IPS-11a (cell line): ENCODE measurements around the gene AHDC1.
"Not testable (repeated sequence)": the region's sequence is repeated elsewhere in the genome, so short reads cannot be mapped to it uniquely, and the experiment has no call there.

Experiments used
- H3K4me3 ChIP-seq: one replicate; pipeline ENCODE4 v1.5.1; 2013; ENCODE audit warnings: low read depth, low read length, control low read depth

Gene AHDC1

DNA sequence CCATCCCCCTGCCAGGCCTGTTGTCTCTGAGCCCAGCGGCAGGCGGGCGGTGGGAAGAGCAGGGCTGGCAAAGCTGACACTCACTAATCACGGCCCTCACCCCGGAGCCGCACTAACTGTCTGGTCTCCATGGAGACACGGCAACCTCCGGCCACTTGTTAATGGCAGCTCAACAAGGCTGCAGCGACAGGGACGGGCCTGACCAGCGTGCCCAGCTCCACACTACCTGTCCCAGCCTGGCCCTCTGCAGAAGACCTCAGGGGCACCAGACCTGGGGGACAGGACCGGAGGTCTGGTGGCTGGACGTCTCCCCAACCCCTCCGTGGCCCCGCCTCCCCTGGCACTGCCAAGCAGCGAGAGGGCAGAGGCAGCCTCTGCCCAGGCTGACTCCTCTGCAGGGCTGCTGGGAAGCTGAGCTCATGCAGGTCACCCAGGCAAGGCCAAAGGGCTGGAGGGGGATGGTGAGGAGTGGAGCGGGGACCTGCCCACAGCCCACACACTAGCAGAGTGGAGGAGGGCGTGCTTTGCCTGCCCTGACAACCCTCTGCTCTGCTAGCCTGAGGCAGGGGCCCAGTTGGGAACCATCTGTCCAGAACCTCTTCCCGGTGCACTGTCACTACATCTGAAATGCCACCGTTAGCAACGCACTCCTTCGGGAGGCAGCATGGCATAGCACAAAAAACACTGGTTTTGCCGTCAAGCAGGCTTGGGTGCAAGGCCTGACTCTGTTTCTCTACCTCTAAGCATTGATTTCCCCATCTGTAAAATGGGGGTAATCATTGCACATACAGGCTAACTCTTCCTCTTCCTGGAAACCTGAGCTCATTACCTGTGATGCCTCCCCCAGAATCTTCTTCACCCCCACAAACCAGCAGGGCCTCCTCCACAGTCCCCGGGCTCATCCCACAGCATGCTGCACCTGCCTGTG is 84.3 kb downstream of the AHDC1 start:
- no peak overlapping the region for H3K4me3 ChIP-seq

- no peak overlapping the region for H3K4me3 ChIP-seq
Observed at GRCh38 chr1:27518808-27519207, 85.1 kb downstream of the AHDC1 start.

- no peak overlapping the region for H3K4me3 ChIP-seq
Observed at GRCh38 chr1:27517907-27518718, 85.8 kb downstream of the AHDC1 start.

DNA sequence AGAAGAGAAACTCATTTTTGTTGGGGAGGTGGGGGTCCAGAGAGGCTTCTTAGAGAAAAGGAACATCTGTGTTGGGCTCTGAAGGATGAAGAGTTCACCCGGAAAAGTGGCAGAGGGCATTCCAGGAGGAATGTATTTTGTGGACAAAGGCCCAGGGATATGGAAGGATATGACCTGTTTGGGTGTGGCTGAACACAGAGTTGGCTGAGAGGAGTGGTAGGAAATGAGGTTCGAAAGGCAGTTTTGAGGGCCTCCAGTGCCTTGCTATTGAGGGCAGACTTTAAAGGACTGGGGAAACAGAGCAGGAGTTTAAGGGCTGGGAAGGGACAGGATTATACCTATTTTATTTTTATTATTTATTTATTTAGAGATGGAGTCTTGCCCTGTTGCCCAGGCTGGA is 86.6 kb downstream of the AHDC1 start:
- H3K4me3 ChIP-seq, result no peak overlapping the region

GRCh38 chr1:27515626-27516025 is 88.3 kb downstream of the AHDC1 start:
- H3K4me3 ChIP-seq, result no peak overlapping the region

DNA sequence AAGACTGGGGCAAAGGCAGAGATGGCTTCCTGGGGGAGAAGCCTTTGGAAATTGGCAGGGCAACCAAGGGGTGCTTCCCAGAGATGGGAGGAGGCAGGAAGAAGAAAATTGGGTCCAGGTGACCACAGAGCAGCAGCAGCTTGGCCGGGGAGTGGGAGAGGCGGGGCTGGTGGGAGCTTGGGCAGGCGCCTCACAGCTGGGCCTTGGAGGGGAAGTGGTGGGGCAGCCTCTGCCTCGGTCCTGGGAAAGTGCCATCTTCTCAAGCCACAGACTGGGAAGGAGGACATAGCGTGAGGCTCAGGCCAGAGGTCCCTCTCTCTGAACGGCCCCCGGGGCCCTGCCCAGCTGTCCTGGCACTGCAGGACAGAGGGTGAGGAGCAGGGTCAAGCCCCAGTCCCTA is 90.0 kb downstream of the AHDC1 start:
- H3K4me3 ChIP-seq, result no peak overlapping the region

GRCh38 chr1:27513528-27513927 is 90.4 kb downstream of the AHDC1 start:
- H3K4me3 ChIP-seq, result no peak overlapping the region

GRCh38 chr1:27509127-27510080 is 94.5 kb downstream of the AHDC1 start:
- no peak overlapping the region for H3K4me3 ChIP-seq

DNA sequence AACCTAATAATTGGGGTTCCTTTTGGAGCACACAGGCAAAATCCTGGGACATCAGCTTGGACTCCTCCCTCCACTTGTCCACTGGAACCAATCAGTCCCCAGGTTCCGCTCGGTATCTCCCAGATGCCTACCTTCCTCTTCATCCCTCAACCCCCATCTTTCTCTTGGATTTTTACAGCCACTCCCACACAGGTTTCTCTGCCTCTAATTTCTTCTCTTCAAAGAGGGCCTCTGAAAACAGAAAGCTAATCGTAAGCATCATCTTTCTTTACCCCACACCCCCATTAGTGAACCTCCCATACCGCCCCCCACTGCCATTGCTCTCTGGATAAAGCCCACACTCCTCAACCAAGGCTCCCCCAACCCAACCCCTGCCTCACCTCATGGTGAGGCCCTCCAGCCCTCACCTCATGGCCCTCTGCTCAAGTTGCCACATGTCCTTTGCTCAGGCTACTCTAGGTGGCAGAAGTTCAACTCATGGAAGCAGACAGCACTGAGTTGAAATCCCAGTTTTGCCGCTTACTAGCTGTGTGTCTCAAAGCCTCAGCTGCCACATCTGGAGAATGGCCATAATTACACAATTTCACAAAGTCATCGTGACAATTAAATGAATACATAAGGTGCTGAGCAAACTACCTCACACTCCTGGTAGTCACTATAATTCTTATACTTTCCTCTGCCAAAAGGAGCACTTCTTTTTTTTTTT is 95.8 kb downstream of the AHDC1 start:
- H3K4me3 ChIP-seq, result no peak overlapping the region

DNA sequence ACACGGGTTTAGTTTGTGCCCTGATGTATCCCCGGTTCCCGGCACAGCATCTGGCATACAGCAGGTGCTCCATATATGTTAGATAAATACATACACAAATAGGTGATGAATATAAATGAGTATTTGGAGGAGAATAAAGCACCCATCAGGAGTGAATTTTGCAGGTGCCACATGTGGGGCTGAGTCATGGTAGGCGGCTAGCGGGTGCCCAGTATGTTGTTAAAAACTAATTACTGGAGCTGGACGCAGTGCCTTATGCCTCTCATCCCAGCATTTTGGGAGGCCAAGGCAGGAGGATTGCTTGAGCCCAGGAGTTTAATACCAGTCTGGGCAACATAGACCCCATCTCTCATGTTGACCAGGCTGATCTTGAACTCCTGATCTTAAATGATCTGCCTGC is 97.2 kb downstream of the AHDC1 start:
- H3K4me3 ChIP-seq, result no peak overlapping the region

DNA sequence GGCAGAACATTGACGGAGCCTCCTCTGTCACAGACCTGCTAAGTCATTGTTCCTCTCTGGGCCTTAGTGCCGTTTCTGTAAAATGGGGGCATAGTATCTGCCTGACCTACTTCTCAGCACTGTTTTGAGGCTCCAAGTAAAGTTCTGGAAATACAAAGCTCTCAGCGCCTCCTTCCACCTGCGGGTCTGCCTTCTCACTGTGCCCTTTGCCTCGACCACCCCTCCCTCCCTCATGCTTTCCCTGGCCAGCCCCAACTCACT is 98.6 kb downstream of the AHDC1 start:
- H3K4me3 ChIP-seq, result no peak overlapping the region

- no peak overlapping the region for H3K4me3 ChIP-seq
Observed at GRCh38 chr1:27504588-27505419, 99.1 kb downstream of the AHDC1 start.

DNA sequence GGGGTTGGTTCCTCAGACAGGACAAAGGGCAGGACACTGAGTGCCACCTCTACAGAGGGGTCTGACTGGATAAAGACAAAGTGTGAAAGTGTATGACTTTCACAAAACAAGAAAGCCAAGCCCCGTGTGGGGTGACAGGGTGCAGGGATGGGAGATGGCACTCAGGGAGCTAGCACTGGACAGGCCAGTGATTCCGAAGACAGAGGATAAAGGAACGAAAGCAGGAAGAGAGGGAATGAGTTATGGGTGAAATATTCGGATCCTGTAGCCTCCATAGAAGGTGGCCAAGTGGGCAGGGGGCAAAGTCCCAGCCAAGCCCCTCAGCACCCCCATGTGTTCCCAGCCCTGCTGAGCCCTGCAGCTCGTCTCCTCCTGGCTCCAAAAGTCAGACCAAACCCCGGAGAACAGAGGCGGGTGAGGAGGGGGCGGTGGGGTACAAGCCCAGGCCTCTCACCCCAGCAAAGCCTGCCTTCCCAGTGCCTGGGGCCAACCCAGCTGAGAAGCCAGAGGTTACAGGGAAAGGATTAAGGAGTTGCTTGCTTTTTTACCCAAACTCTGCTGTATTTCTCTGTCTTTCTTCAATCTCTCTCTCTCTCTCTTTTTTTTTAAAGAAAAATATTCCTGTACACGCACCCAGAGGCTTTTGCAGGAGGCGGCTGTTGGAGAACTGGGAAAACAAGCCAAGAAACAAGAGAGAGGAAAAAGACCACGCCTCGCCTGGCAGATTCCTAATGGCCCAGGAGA is 99.9 kb downstream of the AHDC1 start:
- H3K4me3 ChIP-seq, result no peak overlapping the region

- no peak overlapping the region for H3K4me3 ChIP-seq
Observed at GRCh38 chr1:27503033-27503432, 100.9 kb downstream of the AHDC1 start.

GRCh38 chr1:27501159-27501558 is 102.8 kb downstream of the AHDC1 start:
- not testable (repeated sequence) for H3K4me3 ChIP-seq

DNA sequence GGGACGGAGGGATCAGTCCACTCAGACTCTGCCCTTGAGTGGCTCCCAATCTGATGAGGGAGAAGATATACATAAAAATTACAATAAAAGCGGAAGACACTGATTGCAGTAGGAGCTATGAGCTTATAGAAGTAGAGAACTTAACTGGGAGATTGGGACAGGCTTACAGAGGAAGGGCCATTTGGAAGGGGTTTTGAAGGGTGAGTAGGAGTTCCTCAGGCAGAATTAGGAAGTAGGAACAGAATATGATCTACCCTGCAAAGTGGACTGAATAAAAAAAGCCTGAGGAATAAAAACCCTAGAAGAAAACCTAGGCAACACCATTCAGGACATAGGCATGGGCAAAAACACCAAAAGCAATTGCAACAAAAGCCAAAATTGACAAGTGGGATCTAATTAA is 104.8 kb downstream of the AHDC1 start:
- no peak overlapping the region for H3K4me3 ChIP-seq

- peak overlapping the region; percentile 13 for H3K4me3 ChIP-seq
Observed at GRCh38 chr1:27496604-27497155, 107.3 kb downstream of the AHDC1 start.

DNA sequence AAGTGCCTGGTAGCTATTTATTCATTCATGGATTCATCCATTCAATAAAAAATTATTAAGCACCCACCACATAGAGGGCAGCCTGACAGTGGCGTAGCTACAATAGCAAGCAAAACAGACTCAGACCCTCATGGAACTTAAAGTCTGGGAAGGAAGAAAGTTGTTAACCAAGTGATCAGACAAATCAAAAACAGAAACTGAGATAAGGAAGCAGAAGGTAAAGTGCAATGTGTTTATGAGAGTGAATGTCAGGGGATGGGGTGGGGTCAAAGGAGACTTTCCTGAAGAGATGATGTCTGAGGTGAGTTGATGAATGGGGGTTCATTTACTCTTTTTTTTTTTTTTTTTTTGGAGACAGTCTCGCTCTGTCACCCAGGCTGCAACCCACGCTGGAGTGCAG is 111.1 kb downstream of the AHDC1 start:
- no peak overlapping the region for H3K4me3 ChIP-seq
